SU-DHL-6 (cell line): Measurements from ENCODE around the gene CDC25C.

ENCODE experiments used
- EZH2phosphoT487 ChIP-seq: fragments of 200-600 bp; sonication (generic), shearing (Covaris generic); conservative IDR thresholded peaks from 2 replicates; pipeline ENCODE4 v1.6.1; 2018; ENCODE audit warnings: mild to moderate bottlenecking, antibody characterized with exemption, low read length, moderate library complexity, mixed read lengths
- TF ChIP-seq, protein P1 (sequence below): fragments of 200-600 bp; sonication (generic); IDR thresholded peaks from one replicate; pipeline ENCODE4 v1.5.1; 2017; ENCODE audit warnings: antibody characterized with exemption, mild to moderate bottlenecking, low read length, moderate library complexity; ENCODE audit not compliant: insufficient read depth, poor library complexity, severe bottlenecking

- TF ChIP-seq, protein P1, sequence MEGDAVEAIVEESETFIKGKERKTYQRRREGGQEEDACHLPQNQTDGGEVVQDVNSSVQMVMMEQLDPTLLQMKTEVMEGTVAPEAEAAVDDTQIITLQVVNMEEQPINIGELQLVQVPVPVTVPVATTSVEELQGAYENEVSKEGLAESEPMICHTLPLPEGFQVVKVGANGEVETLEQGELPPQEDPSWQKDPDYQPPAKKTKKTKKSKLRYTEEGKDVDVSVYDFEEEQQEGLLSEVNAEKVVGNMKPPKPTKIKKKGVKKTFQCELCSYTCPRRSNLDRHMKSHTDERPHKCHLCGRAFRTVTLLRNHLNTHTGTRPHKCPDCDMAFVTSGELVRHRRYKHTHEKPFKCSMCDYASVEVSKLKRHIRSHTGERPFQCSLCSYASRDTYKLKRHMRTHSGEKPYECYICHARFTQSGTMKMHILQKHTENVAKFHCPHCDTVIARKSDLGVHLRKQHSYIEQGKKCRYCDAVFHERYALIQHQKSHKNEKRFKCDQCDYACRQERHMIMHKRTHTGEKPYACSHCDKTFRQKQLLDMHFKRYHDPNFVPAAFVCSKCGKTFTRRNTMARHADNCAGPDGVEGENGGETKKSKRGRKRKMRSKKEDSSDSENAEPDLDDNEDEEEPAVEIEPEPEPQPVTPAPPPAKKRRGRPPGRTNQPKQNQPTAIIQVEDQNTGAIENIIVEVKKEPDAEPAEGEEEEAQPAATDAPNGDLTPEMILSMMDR = no peak
- TF ChIP-seq EZH2phosphoT487 = no peak
Observed at GRCh38 chr5:138246822-138247221, 84.8 kb downstream of the CDC25C start.
